ENCODE measurements around the gene PNPT1. TPM values are rescaled to one million over a fixed set of nuclear protein-coding genes. Genes with fewer than 3 reads are reported as not detected.

Gene PNPT1
- total and polyA plus RNA-seq, 9 of the 15 experiments (the other 6 are each of a cell fraction or from before 2014, with no cell fraction given) = 46.5 to 104 (median 62.7) TPM

- no peak for TF ChIP-seq GABPB1 (CRISPR knock-in tag; IDR thresholded peaks at IDR 0.05)
- no peak for TF ChIP-seq ZNF354B (CRISPR knock-in tag; IDR thresholded peaks at IDR 0.05)
- no peak for TF ChIP-seq ZNF121 (CRISPR knock-in tag; conservative IDR thresholded peaks at IDR 0.05)
- TF ChIP-seq USF1 (CRISPR knock-in tag; IDR thresholded peaks at IDR 0.05) = no peak
- TF ChIP-seq ZNF143 (CRISPR knock-in tag; IDR thresholded peaks at IDR 0.05) = peak; percentile 90
- TF ChIP-seq SNRNP70 (optimal IDR thresholded peaks at IDR 0.05; ENCODE audit: low read depth, low read length) = no peak
- peak; percentile 55; the same call in 1 of the 2 replicates for TF ChIP-seq SPI1 (IDR thresholded peaks at IDR 0.05; ENCODE audit: borderline replicate concordance, low read depth, low read length)
- no peak for TF ChIP-seq KLF1 (tag; IDR thresholded peaks at IDR 0.05)
- peak; percentile 90 to 94 for TF ChIP-seq MNT (conservative IDR thresholded peaks at IDR 0.05)
- TF ChIP-seq, protein P1, sequence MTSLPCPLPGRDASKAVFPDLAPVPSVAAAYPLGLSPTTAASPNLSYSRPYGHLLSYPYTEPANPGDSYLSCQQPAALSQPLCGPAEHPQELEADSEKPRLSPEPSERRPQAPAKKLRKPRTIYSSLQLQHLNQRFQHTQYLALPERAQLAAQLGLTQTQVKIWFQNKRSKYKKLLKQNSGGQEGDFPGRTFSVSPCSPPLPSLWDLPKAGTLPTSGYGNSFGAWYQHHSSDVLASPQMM (CRISPR knock-in tag; IDR thresholded peaks at IDR 0.05) = no peak
- TF ChIP-seq, protein P2, sequence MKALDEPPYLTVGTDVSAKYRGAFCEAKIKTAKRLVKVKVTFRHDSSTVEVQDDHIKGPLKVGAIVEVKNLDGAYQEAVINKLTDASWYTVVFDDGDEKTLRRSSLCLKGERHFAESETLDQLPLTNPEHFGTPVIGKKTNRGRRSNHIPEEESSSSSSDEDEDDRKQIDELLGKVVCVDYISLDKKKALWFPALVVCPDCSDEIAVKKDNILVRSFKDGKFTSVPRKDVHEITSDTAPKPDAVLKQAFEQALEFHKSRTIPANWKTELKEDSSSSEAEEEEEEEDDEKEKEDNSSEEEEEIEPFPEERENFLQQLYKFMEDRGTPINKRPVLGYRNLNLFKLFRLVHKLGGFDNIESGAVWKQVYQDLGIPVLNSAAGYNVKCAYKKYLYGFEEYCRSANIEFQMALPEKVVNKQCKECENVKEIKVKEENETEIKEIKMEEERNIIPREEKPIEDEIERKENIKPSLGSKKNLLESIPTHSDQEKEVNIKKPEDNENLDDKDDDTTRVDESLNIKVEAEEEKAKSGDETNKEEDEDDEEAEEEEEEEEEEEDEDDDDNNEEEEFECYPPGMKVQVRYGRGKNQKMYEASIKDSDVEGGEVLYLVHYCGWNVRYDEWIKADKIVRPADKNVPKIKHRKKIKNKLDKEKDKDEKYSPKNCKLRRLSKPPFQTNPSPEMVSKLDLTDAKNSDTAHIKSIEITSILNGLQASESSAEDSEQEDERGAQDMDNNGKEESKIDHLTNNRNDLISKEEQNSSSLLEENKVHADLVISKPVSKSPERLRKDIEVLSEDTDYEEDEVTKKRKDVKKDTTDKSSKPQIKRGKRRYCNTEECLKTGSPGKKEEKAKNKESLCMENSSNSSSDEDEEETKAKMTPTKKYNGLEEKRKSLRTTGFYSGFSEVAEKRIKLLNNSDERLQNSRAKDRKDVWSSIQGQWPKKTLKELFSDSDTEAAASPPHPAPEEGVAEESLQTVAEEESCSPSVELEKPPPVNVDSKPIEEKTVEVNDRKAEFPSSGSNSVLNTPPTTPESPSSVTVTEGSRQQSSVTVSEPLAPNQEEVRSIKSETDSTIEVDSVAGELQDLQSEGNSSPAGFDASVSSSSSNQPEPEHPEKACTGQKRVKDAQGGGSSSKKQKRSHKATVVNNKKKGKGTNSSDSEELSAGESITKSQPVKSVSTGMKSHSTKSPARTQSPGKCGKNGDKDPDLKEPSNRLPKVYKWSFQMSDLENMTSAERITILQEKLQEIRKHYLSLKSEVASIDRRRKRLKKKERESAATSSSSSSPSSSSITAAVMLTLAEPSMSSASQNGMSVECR (CRISPR knock-in tag; IDR thresholded peaks at IDR 0.05) = peak; percentile 75
- no peak for TF ChIP-seq ZNF584 (CRISPR knock-in tag; IDR thresholded peaks at IDR 0.05; ENCODE audit: low read depth)
- no peak for TF ChIP-seq ZKSCAN8 (CRISPR knock-in tag; IDR thresholded peaks at IDR 0.05)
- no peak for TF ChIP-seq RUNX1 (IDR thresholded peaks at IDR 0.05; ENCODE audit: low read depth)
- TF ChIP-seq POLR2AphosphoS5 (IDR thresholded peaks at IDR 0.05; ENCODE audit: control insufficient read depth, insufficient read depth, low read depth, low read length) = peak; percentile 64; the same call in 1 of the 2 replicates
- peak; percentile 54 to 61; a peak in 3 of 4 replicates for TF ChIP-seq FOXK2 (conservative IDR thresholded peaks at IDR 0.05 in 1 of 2, IDR thresholded peaks at IDR 0.05 in 1 of 2; ENCODE audit: low read depth in 2 of 2)
- TF ChIP-seq ELF1 (tag; IDR thresholded peaks at IDR 0.05) = no peak
- no peak for TF ChIP-seq MYNN (IDR thresholded peaks at IDR 0.05)
- no peak for TF ChIP-seq MYNN (CRISPR knock-in tag; IDR thresholded peaks at IDR 0.05)
- TF ChIP-seq TBL1XR1 (IDR thresholded peaks at IDR 0.05; ENCODE audit: low read length in 2 of 2) = 0 out of 4 replicates have a peak, but pooled peaks of 1 of the 2 experiments have one; percentile 29
Measured at GRCh38 chr2:55618275-55619055, 75.2 kb downstream of the PNPT1 start (continued).

All from K562 (cell line).